Progenitor cell of endocrine pancreas (in vitro differentiated cells): ENCODE results near the gene CPN1. TPM values are rescaled to one million over a fixed set of nuclear protein-coding genes. Genes with fewer than 3 reads are reported as not detected.

Experiments used
- total RNA-seq: library from RNA; stranded (reverse); gene quantifications from 2 replicates; pipeline ENCODE4 v1.2.1, GENCODE V29; 2021

The CPN1 gene
- total RNA-seq, 1 donor from 2014 or later = 4.5 TPM

Other genes starting within 250 kb of the CPN1 start
- 43.8 and 47.5 TPM in 2 replicates for gene DNMBP, start 71.9 kb downstream of the CPN1 start, total RNA-seq
- 43.7 and 49.5 TPM in 2 replicates for gene ERLIN1, start 104.2 kb upstream of the CPN1 start, total RNA-seq
- gene CHUK, start 147.7 kb upstream of the CPN1 start, total RNA-seq = 21.7 and 22.6 TPM in 2 replicates
- 23.3 and 23.8 TPM in 2 replicates for gene CWF19L1, start 185.8 kb upstream of the CPN1 start, total RNA-seq
- 28.7 and 31.6 TPM in 2 replicates for gene BLOC1S2, start 204.8 kb upstream of the CPN1 start, total RNA-seq
- 0.38 TPM in 1 of 2 replicates, not detected in the other for gene PKD2L1, start 248.4 kb upstream of the CPN1 start, total RNA-seq